Lower leg skin (tissue), 4 donors: ENCODE measurements around the gene MTFMT. TPM values are rescaled to one million over a fixed set of nuclear protein-coding genes. Genes with fewer than 3 reads are reported as not detected.

Experiments
- DNase-seq, 2 donors: peaks; one replicate each; pipeline ENCODE4 v3.0.0-alpha.2; 2019; ENCODE audit warnings: low spot score in 2 of 2
- H3K4me3 ChIP-seq: fragments of 200-600 bp; sonication (generic); 2 replicates; pipeline ENCODE4 v1.5.1; 2017; ENCODE audit warnings: mild to moderate bottlenecking, low read depth; ENCODE audit not compliant: poor library complexity, severe bottlenecking
- CTCF ChIP-seq, 3 donors: fragments of 450-650 bp; IDR thresholded peaks; one replicate each; pipeline ENCODE4 v1.5.1; 2016; ENCODE audit warnings: antibody characterized with exemption in 3 of 3, mild to moderate bottlenecking in 3 of 3, moderate library complexity in 2 of 3
- POLR2A ChIP-seq, 2 donors: fragments of 450-650 bp; IDR thresholded peaks; one replicate each; pipeline ENCODE4 v1.6.1; 2016 to 2017; ENCODE audit warnings: antibody characterized with exemption in 2 of 2, mild to moderate bottlenecking in 1 of 2, moderate library complexity in 1 of 2
- WGBS, 2 donors: methylation state at CpG; one replicate each; pipeline ENCODE4 v1.1.5; 2018; 5-methylcytosine and 5-hydroxymethylcytosine counted together
- intact Hi-C: fragments of 100-400 bp; cut with DNase I; formaldehyde crosslinking; loops from one replicate; pipeline ENCODE4 v1.15.0; 2023; ENCODE audit warnings: low total_unique reads
- total RNA-seq, 4 donors: library from RNA; depleted of rRNA; stranded (reverse); fragments of >200 nt; gene quantifications; one replicate each; pipeline ENCODE4 v1.1.0, GENCODE V29; 2016

The MTFMT gene
- total RNA-seq, 4 donors from 2014 or later: 12.3 to 21.9 (median 15.0) TPM

- WGBS, 2 donors: 94 to 96% methylated on average over 1 of the region's 1 CpG
- TF ChIP-seq POLR2A (IDR thresholded peaks at IDR 0.05): no peak
- TF ChIP-seq CTCF (IDR thresholded peaks at IDR 0.05): no peak
- intact Hi-C loops: no loop called here
- H3K4me3 ChIP-seq: no peak overlapping the region
- no peak for DNase-seq
Measured at GRCh38 chr15:64982472-64982871, 47.0 kb downstream of the MTFMT start.

DNA sequence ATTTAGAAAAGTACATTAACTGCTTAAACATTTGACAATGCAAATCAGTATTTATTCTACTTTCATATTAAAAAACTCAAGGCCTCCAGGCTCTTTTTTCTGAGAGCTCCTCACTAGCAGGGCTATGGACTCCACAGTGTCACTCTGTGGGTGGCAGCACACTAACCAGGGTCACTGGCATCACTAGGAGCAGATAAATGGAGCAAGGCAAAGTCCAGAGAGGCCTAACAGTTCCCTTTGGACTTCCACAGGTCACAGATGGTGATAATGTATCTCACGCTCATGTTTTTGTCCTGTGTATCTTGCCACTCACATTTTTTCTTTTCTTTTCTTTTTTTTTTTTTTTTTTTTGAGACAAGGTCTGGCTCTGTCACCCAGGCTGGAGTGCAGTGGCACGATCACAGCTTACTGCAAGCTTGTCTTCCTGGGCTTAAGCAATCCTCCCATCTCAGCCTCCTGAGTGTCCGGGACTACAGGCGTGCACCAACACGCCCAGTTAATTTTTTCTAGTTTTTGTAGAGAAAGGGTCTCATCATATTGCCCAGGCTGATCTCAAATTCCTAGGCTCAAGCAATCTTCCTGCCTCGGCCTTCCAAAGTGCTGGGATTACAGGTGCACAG lies 47.5 kb downstream of the MTFMT start:
- H3K4me3 ChIP-seq: no peak overlapping the region
- WGBS, 2 donors: 77 to 94% methylated on average over 6 of the region's 6 CpGs
- no peak for TF ChIP-seq POLR2A (IDR thresholded peaks at IDR 0.05)
- TF ChIP-seq CTCF (IDR thresholded peaks at IDR 0.05): no peak
- DNase-seq: no peak
- intact Hi-C loops: no loop called here

GRCh38 chr15:64979252-64979710 lies 50.2 kb downstream of the MTFMT start:
- WGBS, 2 donors: 84 to 87% methylated on average over 7 of the region's 7 CpGs
- no peak for TF ChIP-seq POLR2A (IDR thresholded peaks at IDR 0.05)
- TF ChIP-seq CTCF (IDR thresholded peaks at IDR 0.05): no peak
- H3K4me3 ChIP-seq: no peak overlapping the region
- intact Hi-C loops: no loop called here
- no peak for DNase-seq

GRCh38 chr15:64975390-64975789 lies 54.0 kb downstream of the MTFMT start:
- intact Hi-C loops: no loop called here
- 86 to 87% methylated on average over 5 of the region's 5 CpGs for WGBS, 2 donors
- no peak for TF ChIP-seq POLR2A (IDR thresholded peaks at IDR 0.05)
- TF ChIP-seq CTCF (IDR thresholded peaks at IDR 0.05): no peak
- no peak for DNase-seq
- no peak overlapping the region for H3K4me3 ChIP-seq

- TF ChIP-seq POLR2A (IDR thresholded peaks at IDR 0.05): no peak
- TF ChIP-seq CTCF (IDR thresholded peaks at IDR 0.05): no peak
- no peak overlapping the region for H3K4me3 ChIP-seq
- 89 to 92% methylated on average over 7 of the region's 7 CpGs for WGBS, 2 donors
- intact Hi-C loops: no loop called here
- no peak for DNase-seq
Measured at GRCh38 chr15:64970698-64971097, 58.7 kb downstream of the MTFMT start.

- no peak overlapping the region for H3K4me3 ChIP-seq
- intact Hi-C loops: no loop called here
- no peak for TF ChIP-seq CTCF (IDR thresholded peaks at IDR 0.05)
- TF ChIP-seq POLR2A (IDR thresholded peaks at IDR 0.05): no peak
- WGBS, 2 donors: 90 to 100% methylated on average over 1 of the region's 1 CpG
- no peak for DNase-seq
Measured at GRCh38 chr15:64969401-64969800, 60.0 kb downstream of the MTFMT start.
